Spleen (tissue), 7 donors: ENCODE measurements around the gene NFATC2.

Source experiments
- CTCF ChIP-seq, 11 experiments: fragments of 200-600 bp in 7 of 11; fragments of 450-650 bp in 4 of 11; sonication (generic) in 4 of 11; IDR thresholded peaks in 8 of 11; conservative IDR thresholded peaks in 3 of 11; 1 replicate in 7 of 11; 2 replicates in 4 of 11; pipeline versions ENCODE4 v1.4.0 to v1.8.0; 2016 to 2021; ENCODE audit warnings: antibody characterized with exemption in 11 of 11, inconsistent platforms in 4 of 11, mild to moderate bottlenecking in 1 of 11
- POLR2A ChIP-seq, 3 donors: fragments of 450-650 bp; IDR thresholded peaks; one replicate each; pipeline ENCODE4 v1.5.1; 2017; ENCODE audit warnings: antibody characterized with exemption in 3 of 3, mild to moderate bottlenecking in 1 of 3
- POLR2AphosphoS5 ChIP-seq, 3 donors: sonication (generic); formaldehyde crosslinking; IDR thresholded peaks; one replicate each; pipeline ENCODE4 v1.5.1; 2017; ENCODE audit warnings: antibody characterized with exemption in 3 of 3
- donor health status: DM: no; HTN: no; CAD: no; lungs with moderate emphysema.
- donor health status: DM: no; HTN: no; CAD: no.
- donor health status: DM: no; HTN: no; CAD: no.

GRCh38 chr20:51581571-51581970 is 39.1 kb upstream of the NFATC2 start:
- TF ChIP-seq POLR2A (IDR thresholded peaks at IDR 0.05): no peak
- TF ChIP-seq CTCF (IDR thresholded peaks at IDR 0.05 in 8 of 11, conservative IDR thresholded peaks at IDR 0.05 in 3 of 11): no peak
- TF ChIP-seq POLR2AphosphoS5 (IDR thresholded peaks at IDR 0.05): no peak
